Measurements from ENCODE around the gene CALML6. TPM values are rescaled to one million over a fixed set of nuclear protein-coding genes. Genes with fewer than 3 reads are reported as not detected.

Gene CALML6
- total RNA-seq, 1 experiment from 2014 or later = 1.7 TPM

DNA sequence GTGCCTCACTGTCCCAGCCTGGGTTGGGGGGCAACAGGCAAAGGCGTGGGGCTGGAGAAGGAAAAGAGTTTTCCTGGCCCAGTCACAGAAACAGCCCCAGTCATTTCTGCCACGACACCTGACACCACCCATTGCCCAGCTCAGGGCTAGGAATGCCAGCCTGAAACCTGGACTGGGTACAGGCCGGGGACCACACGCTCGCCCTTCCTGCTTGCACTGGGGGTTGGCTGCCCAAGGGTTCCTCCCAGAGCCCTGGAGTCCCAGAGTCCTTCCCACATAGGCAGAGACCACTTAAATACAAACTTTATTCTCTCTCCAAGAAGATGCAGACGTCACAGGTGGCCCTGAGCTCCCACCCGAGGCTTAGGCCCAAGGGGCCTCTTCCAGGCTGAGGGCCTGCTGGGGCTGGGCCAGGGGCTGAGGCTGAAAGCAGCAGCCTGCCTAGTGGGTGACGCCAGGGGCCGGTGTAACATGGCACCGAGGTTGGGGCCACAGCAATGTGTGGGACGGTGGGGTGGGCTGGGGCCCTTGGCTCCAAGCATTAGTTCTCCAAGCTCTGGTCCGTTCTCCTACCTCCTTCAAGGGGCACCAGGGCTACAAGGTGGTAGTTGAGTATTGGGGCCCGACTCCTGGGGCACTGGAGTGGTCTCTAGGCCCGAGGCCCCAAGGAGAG, 2.4 kb downstream of the CALML6 start:
- no peak overlapping the region for H3K14ac ChIP-seq (ENCODE audit: insufficient read depth, low read length)
- H3T11ph ChIP-seq (ENCODE audit: low read length) = no peak overlapping the region
- H3K23ac ChIP-seq (ENCODE audit: insufficient read length, low read depth, low read length) = no peak overlapping the region
- H2BK120ac ChIP-seq (ENCODE audit: low read depth, low read length, poor library complexity, severe bottlenecking) = no peak overlapping the region
- H3K27me3 ChIP-seq (ENCODE audit: insufficient read depth, low read length) = no peaks in the 10 kb centered on the region
- TF ChIP-seq, protein P1, sequence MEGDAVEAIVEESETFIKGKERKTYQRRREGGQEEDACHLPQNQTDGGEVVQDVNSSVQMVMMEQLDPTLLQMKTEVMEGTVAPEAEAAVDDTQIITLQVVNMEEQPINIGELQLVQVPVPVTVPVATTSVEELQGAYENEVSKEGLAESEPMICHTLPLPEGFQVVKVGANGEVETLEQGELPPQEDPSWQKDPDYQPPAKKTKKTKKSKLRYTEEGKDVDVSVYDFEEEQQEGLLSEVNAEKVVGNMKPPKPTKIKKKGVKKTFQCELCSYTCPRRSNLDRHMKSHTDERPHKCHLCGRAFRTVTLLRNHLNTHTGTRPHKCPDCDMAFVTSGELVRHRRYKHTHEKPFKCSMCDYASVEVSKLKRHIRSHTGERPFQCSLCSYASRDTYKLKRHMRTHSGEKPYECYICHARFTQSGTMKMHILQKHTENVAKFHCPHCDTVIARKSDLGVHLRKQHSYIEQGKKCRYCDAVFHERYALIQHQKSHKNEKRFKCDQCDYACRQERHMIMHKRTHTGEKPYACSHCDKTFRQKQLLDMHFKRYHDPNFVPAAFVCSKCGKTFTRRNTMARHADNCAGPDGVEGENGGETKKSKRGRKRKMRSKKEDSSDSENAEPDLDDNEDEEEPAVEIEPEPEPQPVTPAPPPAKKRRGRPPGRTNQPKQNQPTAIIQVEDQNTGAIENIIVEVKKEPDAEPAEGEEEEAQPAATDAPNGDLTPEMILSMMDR (conservative IDR thresholded peaks at IDR 0.05) = no peak
- H4K8ac ChIP-seq (replicated peaks; ENCODE audit: insufficient read length, low read depth, low read length) = no peak overlapping the region
- no peaks in the 10 kb centered on the region for H3K23me2 ChIP-seq (ENCODE audit: insufficient read length, low read depth, low read length, poor library complexity, severe bottlenecking)
- Mint-ChIP-seq H3K4me1 (peaks cover 4 to 23% of the 10 kb centered on the region in 2 experiments), H3K9me3 (no peaks in the 10 kb centered on the region), H3K36me3 (ENCODE audit: insufficient read depth in 1 of 3, low read depth in 3 of 3) (no peaks in the 10 kb centered on the region; a peak in 1 of 7 replicates), H3K27me3 (ENCODE audit: low read depth) (no peaks in the 10 kb centered on the region; the same call in none of the 2 replicates), H3K27ac (no peak overlapping the region), H3K4me3 (peak overlapping the region in 1 of 2 experiments; percentile 56; a peak in 3 of 5 replicates)
- no peak overlapping the region for H2BK20ac ChIP-seq (ENCODE audit: low read depth, low read length, poor library complexity, severe bottlenecking)
- no peak overlapping the region for H2BK5ac ChIP-seq (ENCODE audit: insufficient read length, low read length)
- H3K79me1 ChIP-seq (ENCODE audit: insufficient read depth, low read depth, low read length, poor library complexity, severe bottlenecking) = no peaks in the 10 kb centered on the region
- DNase-seq = peak; percentile 25
- no peak overlapping the region for H3K18ac ChIP-seq (ENCODE audit: insufficient read length, low read depth, low read length)
- H4K20me1 ChIP-seq (ENCODE audit: control insufficient read depth, insufficient read depth, insufficient read length) = no peaks in the 10 kb centered on the region
- H3K9me3 ChIP-seq (ENCODE audit: control insufficient read depth, low read depth, low read length) = no peaks in the 10 kb centered on the region
- H2BK15ac ChIP-seq (ENCODE audit: low read depth, low read length) = no peak overlapping the region
- no peak overlapping the region for H2AFZ ChIP-seq (ENCODE audit: low read length)
- no peak overlapping the region for H3K4ac ChIP-seq (ENCODE audit: low read depth, low read length)
- H3K4me2 ChIP-seq (ENCODE audit: insufficient read depth, insufficient read length, low read length) = no peak overlapping the region
- H3K79me2 ChIP-seq (ENCODE audit: insufficient read depth, low read length) = no peaks in the 10 kb centered on the region
- no peak overlapping the region for H3K56ac ChIP-seq (ENCODE audit: insufficient read length, low read depth, low read length)
- no CpG with 5 or more reads among the region's 14 CpGs for WGBS (ENCODE audit: extremely low coverage, insufficient read length, low lambda C conversion rate)
- no peak overlapping the region for H2BK12ac ChIP-seq (ENCODE audit: insufficient read length, low read depth, low read length)
- H3K9ac ChIP-seq (ENCODE audit: extremely low read depth, insufficient read length, low read length) = no peak overlapping the region
- no peaks in the 10 kb centered on the region for H3K4me1 ChIP-seq (ENCODE audit: insufficient read depth, low read length)
- H2AK5ac ChIP-seq (ENCODE audit: insufficient read length, low read length) = no peak overlapping the region
- no peak overlapping the region for H4K5ac ChIP-seq (ENCODE audit: insufficient read length, low read depth, low read length)
- no peak overlapping the region for H3K27ac ChIP-seq (ENCODE audit: insufficient read length, low read depth, low read length)
- H4K91ac ChIP-seq (ENCODE audit: insufficient read length, low read depth, low read length) = no peak overlapping the region

Measured in H9 (cell line).